NCI-H774 (cell line): ENCODE results near the gene ACAP3.
"Not testable (repeated sequence)": the region's sequence is repeated elsewhere in the genome, so short reads cannot be mapped to it uniquely, and the experiment has no call there.

ENCODE experiments used
- DNase-seq: peaks from one replicate; lab custom pipeline; 2025; lab: John Stamatoyannopoulos, UW

ACAP3 gene

GRCh38 chr1:1262758-1263157 is 45.0 kb downstream of the ACAP3 start:
- DNase-seq, result no peak

GRCh38 chr1:1262071-1262470 is 45.7 kb downstream of the ACAP3 start:
- no peak for DNase-seq

- no peak for DNase-seq
These were observed 46.7 kb downstream of the ACAP3 start for GRCh38 chr1:1260843-1261560.

GRCh38 chr1:1259951-1260600 is 47.7 kb downstream of the ACAP3 start:
- no peak for DNase-seq

GRCh38 chr1:1259540-1259939 is 48.2 kb downstream of the ACAP3 start:
- no peak for DNase-seq

- no peak for DNase-seq
These were observed 48.6 kb downstream of the ACAP3 start for GRCh38 chr1:1259119-1259488.

- DNase-seq, result no peak
These were observed 50.5 kb downstream of the ACAP3 start for GRCh38 chr1:1256956-1257871.

- DNase-seq, result no peak
These were observed 52.1 kb downstream of the ACAP3 start for GRCh38 chr1:1255611-1256010.

GRCh38 chr1:1255078-1255477 is 52.7 kb downstream of the ACAP3 start:
- DNase-seq, result no peak

- no peak for DNase-seq
These were observed 53.1 kb downstream of the ACAP3 start for GRCh38 chr1:1254667-1254998.

- no peak for DNase-seq
These were observed 53.6 kb downstream of the ACAP3 start for GRCh38 chr1:1253972-1254666.

- DNase-seq, result no peak
These were observed 54.4 kb downstream of the ACAP3 start for GRCh38 chr1:1253314-1253713.

GRCh38 chr1:1250786-1251284 is 56.9 kb downstream of the ACAP3 start:
- DNase-seq, result no peak

- DNase-seq, result not testable (repeated sequence)
These were observed 59.5 kb downstream of the ACAP3 start for GRCh38 chr1:1248009-1248913.

GRCh38 chr1:1247341-1247913 is 60.3 kb downstream of the ACAP3 start:
- DNase-seq, result no peak

- no peak for DNase-seq
These were observed 61.0 kb downstream of the ACAP3 start, which contains the start of gene C1QTNF12 for GRCh38 chr1:1246577-1247340. TSS of gene C1QTNF12 (minus strand) at chr1:1246722. CDS start at chr1:1246690, 32 bp downstream.

- no peak for DNase-seq
These were observed 61.7 kb downstream of the ACAP3 start for GRCh38 chr1:1245817-1246576.

GRCh38 chr1:1245178-1245816 is 62.4 kb downstream of the ACAP3 start:
- no peak for DNase-seq
